Activated CD8-positive, alpha-beta T cell treated with anti-CD3 and anti-CD28 coated beads for 36 hours (primary cell): Measurements from ENCODE around the gene KCNJ13. TPM values are rescaled to one million over a fixed set of nuclear protein-coding genes. Genes with fewer than 3 reads are reported as not detected.

ENCODE experiments used
- ATAC-seq: fragments of 200-7000 bp; cut with Tn5 transposase; one replicate; pipeline ENCODE4 v1.10.0; 2021; ENCODE audit warnings: mild to moderate bottlenecking, moderate library complexity
- CTCF ChIA-PET: fragments of 350-600 bp; sonication (Branson Sonifier 250); formaldehyde crosslinking; loops from one replicate; lab custom pipeline; 2021; ENCODE audit warnings: antibody characterized with exemption; lab: Charles Lee
- POLR2A ChIA-PET: fragments of 350-600 bp; sonication (Branson Sonifier 250); formaldehyde crosslinking; loops from one replicate; lab custom pipeline; 2021; ENCODE audit warnings: antibody characterized with exemption; lab: Charles Lee
- DNase-seq: peaks from one replicate; pipeline ENCODE4 v3.0.0-alpha.2; 2020
- H3K27ac Mint-ChIP-seq: one replicate; pipeline ENCODE4 v1.8.0; 2021; ENCODE audit warnings: mild to moderate bottlenecking, mixed read lengths
- H3K27me3 Mint-ChIP-seq: one replicate; pipeline ENCODE4 v1.8.0; 2021; ENCODE audit warnings: mixed read lengths
- H3K36me3 Mint-ChIP-seq: one replicate; pipeline ENCODE4 v1.8.0; 2021; ENCODE audit warnings: low read depth, mixed read lengths
- H3K4me1 Mint-ChIP-seq: one replicate; pipeline ENCODE4 v1.8.0; 2021; ENCODE audit warnings: low read depth, mixed read lengths
- H3K4me3 Mint-ChIP-seq: one replicate; pipeline ENCODE4 v1.8.0; 2021; ENCODE audit warnings: mild to moderate bottlenecking, moderate library complexity, mixed read lengths
- H3K9me3 Mint-ChIP-seq: one replicate; pipeline ENCODE4 v1.8.0; 2021; ENCODE audit warnings: mixed read lengths
- CTCF ChIP-seq: fragments of 200-600 bp; IDR thresholded peaks from one replicate; pipeline ENCODE4 v1.8.0; 2022; ENCODE audit warnings: antibody characterized with exemption, mild to moderate bottlenecking
- intact Hi-C: fragments of 100-400 bp; cut with micrococcal nuclease; formaldehyde crosslinking; loops from one replicate; pipeline ENCODE4 v1.10.0; 2022
- total RNA-seq, 2 experiments: library from RNA; stranded (reverse); gene quantifications; one replicate each; pipeline ENCODE4 v1.2.3, GENCODE V29; 2021

The KCNJ13 gene
- total RNA-seq, 2 experiments from 2014 or later = not detected

- TF ChIP-seq CTCF = no peak
- Mint-ChIP-seq H3K4me3 (no peak overlapping the region), H3K4me1 (peaks cover 26% of the 10 kb centered on the region), H3K27me3 (no peaks in the 10 kb centered on the region), H3K36me3 (peaks cover 24% of the 10 kb centered on the region), H3K9me3 (no peaks in the 10 kb centered on the region), H3K27ac (no peak overlapping the region)
- CTCF ChIA-PET = no interaction called here
- no peak for DNase-seq
- intact Hi-C loops = no loop called here
- POLR2A ChIA-PET = no interaction called here
- ATAC-seq = no peak
Measured at GRCh38 chr2:232773815-232774214, 2.5 kb downstream of the KCNJ13 start.

DNA sequence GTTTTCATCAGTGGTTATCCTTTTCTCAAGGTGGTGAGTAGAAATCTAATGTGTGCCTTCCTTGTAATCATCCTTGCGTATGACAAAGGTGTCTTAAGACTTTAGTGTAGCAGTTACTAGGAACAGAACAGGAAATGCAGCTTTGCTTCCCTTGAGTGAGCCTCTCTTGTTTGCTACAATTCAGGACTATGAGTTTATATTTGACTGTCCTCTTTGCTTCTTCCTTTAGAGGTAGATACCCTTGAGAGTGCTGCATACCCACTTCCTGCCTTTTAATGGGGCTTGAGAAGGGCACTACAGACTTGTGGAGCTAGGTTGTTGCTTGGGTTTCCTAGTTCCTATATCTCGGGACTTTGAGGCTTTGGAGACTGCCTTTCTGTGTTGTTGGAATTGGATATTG is 3.8 kb downstream of the KCNJ13 start:
- CTCF ChIA-PET = interaction anchor here (0.8 to 1.3 kb wide), 2 partner anchors 37 to 282 kb away, joined by 3 read pairs; no protein-coding TSS in a partner anchor
- ATAC-seq = peak; percentile 92
- Mint-ChIP-seq H3K36me3 (peaks cover 26% of the 10 kb centered on the region), H3K27me3 (no peaks in the 10 kb centered on the region), H3K27ac (peak overlapping the region; percentile 72), H3K9me3 (no peaks in the 10 kb centered on the region), H3K4me1 (peaks cover 26% of the 10 kb centered on the region), H3K4me3 (no peak overlapping the region)
- intact Hi-C loops = no loop called here
- peak; percentile 14 for DNase-seq
- POLR2A ChIA-PET = interaction anchor here (1.0 kb wide), 1 partner anchor 15 kb away, joined by 4 read pairs; no protein-coding TSS in a partner anchor
- TF ChIP-seq CTCF = no peak

DNA sequence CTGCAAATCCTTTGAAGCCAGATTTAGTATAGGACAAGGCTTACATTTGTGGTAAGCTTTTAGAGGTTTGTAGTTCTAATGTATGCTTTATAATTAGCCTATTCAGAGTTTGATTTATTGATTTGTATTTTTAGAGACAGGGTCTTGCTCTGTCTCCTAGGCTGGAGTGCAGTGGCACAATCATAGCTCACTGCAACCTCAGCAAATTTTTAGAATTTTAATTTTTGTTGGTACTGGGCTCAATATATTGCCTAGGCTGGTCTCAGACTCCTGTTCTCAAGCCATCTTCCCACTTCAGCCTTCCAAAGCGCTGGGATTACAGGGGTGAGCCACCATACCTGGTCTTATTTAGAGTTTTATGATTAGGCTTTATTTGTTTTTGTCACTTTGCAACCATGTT is 4.5 kb downstream of the KCNJ13 start:
- CTCF ChIA-PET = interaction anchor here (0.8 to 1.0 kb wide), 2 partner anchors 12 to 289 kb away, joined by 3 to 4 read pairs; no protein-coding TSS in a partner anchor
- no peak overlapping the region for H3K4me3 Mint-ChIP-seq

GRCh38 chr2:232770207-232770606 is 6.2 kb downstream of the KCNJ13 start:
- ATAC-seq = no peak
- H3K27ac Mint-ChIP-seq = no peak overlapping the region
- ChIA-PET POLR2A (no interaction called here), CTCF (interaction anchor here (0.7 to 1.2 kb wide), 3 partner anchors 8 to 869 kb away, joined by 3 read pairs; no protein-coding TSS in a partner anchor)
- intact Hi-C loops = no loop called here
- H3K36me3 Mint-ChIP-seq = peaks cover 36% of the 10 kb centered on the region
- no peaks in the 10 kb centered on the region for H3K9me3 Mint-ChIP-seq
- H3K4me1 Mint-ChIP-seq = peaks cover 30% of the 10 kb centered on the region
- H3K27me3 Mint-ChIP-seq = no peaks in the 10 kb centered on the region
- no peak overlapping the region for H3K4me3 Mint-ChIP-seq
- no peak for DNase-seq
- no peak for TF ChIP-seq CTCF

More for the DNA sequence above, 4.5 kb downstream of the KCNJ13 start:
- POLR2A ChIA-PET = interaction anchor here (0.8 kb wide), 1 partner anchor 452 kb away, joined by 3 read pairs; no protein-coding TSS in a partner anchor
- intact Hi-C loops = no loop called here
- TF ChIP-seq CTCF = no peak
- Mint-ChIP-seq H3K36me3 (peaks cover 27% of the 10 kb centered on the region), H3K27me3 (no peaks in the 10 kb centered on the region), H3K9me3 (no peaks in the 10 kb centered on the region), H3K27ac (peak overlapping the region; percentile 72), H3K4me1 (peaks cover 26% of the 10 kb centered on the region)
- ATAC-seq (no peak), DNase-seq (no peak)

- H3K4me3 Mint-ChIP-seq = no peak overlapping the region
- ATAC-seq (no peak), DNase-seq (no peak)
- POLR2A ChIA-PET = interaction anchor here (0.6 to 0.8 kb wide), 2 partner anchors 10 to 26 kb away, joined by 3 read pairs; no protein-coding TSS in a partner anchor
- H3K27ac Mint-ChIP-seq = no peak overlapping the region
- H3K9me3 Mint-ChIP-seq = no peaks in the 10 kb centered on the region
- H3K4me1 Mint-ChIP-seq = peaks cover 24% of the 10 kb centered on the region
- TF ChIP-seq CTCF = no peak
- H3K36me3 Mint-ChIP-seq = peaks cover 35% of the 10 kb centered on the region
- intact Hi-C loops = no loop called here
- no peaks in the 10 kb centered on the region for H3K27me3 Mint-ChIP-seq
- CTCF ChIA-PET = interaction anchor here (0.9 kb wide), 1 partner anchor 25 kb away, joined by 3 read pairs; no protein-coding TSS in a partner anchor
Measured at GRCh38 chr2:232767866-232768265, 8.5 kb downstream of the KCNJ13 start.
